Measurements from ENCODE around the gene EFTUD2.

Gene EFTUD2

DNA sequence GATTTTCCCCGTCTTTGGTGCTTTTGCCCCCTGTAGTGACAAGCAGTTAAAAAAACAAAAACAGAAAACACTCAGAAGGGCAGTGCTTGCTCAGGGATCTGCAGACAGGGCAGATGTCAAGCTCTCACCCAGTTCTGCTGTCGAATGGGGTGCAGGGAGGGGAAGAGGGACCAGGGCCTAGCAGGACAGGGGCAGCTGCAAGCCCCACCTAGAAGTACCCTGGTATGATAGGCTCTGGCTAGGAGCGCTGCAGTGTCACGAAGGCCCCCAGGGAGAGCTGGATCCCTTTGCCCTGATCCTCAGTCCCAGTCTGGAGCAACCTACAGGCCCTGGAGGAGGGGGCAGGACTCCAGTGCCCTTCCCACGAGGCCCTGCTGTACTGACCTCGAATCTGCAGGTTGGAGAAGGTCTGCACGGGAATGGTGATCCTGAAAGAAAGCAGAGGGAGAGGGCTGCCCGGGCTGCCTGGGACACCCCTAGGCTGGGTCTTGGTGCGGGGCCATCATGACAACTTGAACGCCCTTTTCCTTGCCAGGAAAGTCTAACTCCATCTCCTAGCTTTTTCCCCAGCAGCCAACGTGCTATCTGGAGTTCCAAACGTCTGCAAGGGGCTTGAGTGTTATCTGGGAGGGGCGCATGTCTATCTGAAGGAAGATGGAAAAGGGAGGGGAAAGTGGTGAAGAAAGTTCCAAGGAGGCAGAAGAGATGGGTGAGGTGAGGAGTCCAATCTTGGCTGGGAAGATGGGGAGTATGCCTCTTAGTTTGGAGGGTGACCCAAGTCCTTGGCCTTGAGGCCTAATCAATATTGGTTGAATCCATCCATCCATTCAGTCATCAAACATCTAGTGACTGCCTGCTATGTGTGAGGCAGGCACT, 11.2 kb upstream of the EFTUD2 start:
- no peak for DNase-seq

DNA sequence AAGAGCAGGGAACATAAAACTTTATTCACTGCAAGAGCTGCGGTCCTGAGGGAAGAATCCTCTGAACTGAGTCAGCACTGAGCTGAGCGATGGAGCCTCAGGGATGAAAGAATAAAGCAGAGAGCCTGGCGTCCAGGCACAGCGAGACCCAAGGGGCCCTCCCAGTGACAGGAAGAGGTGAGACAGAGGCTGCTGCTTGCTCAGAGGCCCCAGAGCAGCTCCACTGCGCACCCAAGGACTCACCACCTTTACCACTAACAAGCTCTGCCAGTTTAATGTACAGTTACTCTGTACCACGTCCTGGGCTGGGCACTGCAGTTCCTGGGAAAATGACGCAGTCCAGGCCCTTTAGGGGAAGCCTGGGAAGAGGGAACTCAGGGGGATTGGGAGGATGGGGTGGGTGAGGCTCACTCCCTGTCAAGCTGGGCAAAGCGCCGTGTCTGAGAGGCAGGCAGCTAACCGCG, 10.5 kb upstream of the EFTUD2 start:
- no peak for DNase-seq

DNA sequence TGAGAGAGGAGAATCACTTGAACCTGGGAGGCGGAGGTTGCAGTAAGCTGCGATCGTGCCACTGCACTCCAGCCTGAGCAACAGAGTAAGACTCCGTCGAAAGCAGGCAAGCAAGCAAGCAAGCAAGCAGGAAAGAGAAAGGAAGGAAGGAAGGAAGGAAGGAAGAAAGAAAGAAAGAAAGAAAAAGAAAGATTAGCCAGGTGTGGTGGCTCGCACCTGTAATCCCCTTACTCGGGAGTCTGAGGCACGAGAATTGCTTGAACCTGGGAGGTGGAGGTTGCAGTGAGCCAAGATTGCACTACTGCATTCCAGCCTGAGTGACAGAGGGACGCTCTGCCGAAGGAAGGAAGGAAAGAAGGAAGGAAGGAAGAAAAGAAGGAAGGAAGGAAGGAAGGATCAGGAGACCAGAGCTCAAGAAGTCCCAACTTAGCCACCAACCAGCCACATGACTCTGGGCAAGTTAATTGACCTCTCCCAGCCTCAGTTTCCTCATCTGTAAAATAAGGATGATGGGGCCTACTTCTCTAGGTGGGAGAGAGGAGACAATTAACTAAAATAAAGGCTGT, 9.6 kb upstream of the EFTUD2 start:
- DNase-seq: no peak

DNA sequence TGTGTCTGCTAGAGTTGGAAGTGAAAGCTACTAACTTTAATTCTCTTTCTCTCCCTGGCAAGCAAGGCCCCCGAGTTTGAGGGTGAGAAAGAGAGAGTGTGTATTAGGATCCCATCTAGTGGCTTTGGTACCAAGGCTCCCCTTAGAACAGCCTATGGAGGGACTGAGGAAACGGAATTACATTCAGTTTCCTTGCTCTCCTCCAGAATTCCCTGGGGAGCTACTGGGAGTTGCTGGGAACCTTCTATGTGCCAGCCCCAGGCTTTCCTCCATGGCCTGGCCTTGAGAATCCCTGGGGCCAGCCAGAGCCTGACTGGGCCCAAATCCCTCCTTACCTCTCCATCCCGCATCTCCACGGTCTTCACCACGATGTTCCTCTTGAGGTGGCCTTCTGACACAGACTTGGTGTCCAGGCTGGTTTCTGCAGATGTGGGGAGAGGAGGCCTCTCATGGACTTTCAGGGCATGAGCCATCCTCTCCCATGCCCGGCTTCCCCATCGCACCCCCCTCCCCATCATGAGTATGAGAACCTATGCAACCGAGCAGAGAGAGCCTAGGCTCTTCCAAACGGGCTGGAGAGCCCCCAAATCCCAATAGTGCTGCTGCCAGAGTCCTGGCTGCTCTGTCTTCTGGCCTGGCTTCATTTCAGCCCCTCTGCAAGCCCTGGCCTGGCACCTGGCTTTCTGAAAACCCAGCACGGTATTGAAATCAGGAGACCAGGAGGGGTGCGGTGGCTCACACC, 8.7 kb upstream of the EFTUD2 start:
- no peak for DNase-seq

DNA sequence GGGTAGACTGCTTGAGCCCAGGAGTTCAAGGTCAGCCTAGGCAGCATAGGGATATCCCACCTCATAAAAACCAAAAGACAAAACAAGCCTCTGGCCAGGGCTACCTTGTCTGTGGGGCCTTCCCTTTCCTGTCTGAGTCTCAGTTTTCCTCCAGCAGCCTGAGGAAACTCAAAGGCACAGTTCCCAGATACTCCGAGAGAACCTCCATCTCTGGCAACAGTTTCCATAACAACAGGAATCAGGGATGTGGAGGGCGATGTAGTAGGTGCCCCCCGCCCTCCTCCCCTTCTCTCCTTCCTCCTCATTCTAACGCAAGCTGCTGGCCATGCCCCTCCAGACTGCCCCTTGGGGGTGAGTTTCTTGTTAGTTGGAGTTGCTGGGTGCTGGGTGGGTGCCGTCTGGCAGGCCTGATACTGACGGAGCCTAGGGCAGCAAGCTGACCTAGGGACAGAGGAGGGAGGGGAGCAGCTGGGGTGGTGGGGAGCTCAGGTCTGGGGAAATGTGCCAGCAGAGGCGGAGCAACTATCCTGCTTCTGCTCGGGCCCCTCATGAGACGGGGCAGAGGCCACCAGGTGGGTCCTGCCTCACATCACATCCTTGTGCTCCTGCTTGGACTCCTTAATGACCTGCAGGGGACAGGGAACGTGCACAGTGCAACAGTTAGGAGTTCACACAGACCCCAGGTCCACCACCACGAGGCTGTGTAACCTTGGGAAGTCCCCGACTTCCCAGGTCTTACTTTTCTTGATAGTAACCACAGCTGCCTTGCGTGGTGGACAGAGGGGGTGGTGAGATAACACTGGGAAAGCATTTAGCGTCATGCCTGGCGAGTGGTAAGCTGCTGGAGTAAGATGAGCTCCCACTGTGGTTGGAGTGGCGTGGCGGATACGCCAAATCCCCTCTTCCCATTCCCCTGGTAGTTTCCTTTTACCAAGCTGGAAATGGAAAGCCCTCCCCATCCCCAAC, 7.8 kb upstream of the EFTUD2 start:
- no peak for DNase-seq

DNA sequence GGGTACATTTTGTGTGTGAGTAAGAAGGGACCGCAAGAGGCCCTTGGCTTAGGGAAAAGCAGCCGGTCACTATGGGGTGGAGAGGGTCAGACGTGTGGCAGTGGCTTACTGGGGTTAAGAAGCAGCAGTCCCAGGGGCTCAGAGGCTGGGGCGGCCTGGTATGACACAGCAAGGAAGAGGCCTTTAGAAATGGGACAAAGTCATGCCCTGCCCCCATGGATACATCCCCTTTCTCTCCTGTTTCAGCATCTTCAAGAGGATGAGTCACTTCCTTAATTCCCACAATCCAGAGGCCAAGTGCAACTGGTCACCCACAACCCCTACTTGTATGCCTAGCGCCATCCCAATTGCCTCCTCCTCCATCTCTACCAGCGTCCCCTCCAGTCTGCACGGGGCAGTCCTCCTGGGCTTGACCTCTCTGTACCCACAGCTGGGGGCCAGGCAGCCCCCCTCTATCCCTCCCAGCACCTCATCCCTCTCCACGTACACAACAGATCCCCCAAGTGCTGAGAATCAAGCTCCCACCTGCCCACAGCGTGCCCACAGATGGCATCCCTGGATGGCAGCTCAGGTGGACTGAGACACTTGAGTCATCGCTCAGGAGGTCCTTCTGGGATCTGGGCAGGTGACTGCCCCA, 6.9 kb upstream of the EFTUD2 start:
- no peak for DNase-seq

DNA sequence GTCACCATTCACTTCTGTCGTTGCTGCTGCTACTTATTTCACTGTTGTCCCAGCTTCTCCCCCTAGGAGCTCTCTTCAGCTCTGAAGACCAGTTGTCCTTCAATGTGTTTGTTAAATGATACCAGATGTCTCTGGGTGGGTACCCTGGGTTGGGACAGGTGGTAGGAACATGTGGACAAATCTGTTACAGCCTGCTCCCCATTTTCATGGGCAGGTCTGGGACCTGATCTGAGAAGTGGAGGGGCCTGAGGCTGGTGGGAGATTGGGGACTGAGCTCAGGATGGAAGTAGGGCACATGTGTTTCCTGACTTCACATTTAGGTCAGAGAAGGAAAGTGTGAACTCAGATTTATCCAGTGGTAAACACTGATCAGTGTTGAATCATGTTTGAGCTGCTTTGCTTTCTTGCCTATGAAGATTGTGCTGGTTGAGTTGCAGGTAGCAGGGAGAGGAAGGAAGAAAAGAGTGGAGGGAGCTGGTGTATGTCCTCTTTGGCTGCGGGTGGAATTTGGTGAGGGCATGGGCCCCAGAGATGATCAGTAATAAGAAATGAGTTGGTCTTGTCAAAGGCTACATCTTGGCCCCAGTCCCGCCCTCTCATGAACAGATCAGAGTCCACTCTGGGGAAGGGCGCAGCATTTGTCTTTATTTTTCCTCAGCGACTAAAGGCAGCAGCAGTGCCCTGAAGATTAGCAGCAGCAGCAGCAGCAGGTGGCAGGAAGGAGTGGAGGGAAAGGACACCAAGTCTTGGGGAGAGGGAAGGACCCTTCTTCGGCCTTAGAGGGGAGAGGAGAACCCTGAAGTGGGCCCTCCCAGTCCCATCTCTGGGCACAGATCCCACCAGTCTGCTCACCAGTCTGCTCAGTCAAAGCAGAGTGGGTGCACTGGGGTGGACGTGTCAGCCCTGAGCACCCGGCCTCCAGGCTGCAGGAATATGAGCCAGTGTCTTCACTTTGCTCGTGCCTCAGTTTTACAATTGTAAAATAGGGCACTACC, 6.1 kb upstream of the EFTUD2 start:
- DNase-seq: no peak

DNA sequence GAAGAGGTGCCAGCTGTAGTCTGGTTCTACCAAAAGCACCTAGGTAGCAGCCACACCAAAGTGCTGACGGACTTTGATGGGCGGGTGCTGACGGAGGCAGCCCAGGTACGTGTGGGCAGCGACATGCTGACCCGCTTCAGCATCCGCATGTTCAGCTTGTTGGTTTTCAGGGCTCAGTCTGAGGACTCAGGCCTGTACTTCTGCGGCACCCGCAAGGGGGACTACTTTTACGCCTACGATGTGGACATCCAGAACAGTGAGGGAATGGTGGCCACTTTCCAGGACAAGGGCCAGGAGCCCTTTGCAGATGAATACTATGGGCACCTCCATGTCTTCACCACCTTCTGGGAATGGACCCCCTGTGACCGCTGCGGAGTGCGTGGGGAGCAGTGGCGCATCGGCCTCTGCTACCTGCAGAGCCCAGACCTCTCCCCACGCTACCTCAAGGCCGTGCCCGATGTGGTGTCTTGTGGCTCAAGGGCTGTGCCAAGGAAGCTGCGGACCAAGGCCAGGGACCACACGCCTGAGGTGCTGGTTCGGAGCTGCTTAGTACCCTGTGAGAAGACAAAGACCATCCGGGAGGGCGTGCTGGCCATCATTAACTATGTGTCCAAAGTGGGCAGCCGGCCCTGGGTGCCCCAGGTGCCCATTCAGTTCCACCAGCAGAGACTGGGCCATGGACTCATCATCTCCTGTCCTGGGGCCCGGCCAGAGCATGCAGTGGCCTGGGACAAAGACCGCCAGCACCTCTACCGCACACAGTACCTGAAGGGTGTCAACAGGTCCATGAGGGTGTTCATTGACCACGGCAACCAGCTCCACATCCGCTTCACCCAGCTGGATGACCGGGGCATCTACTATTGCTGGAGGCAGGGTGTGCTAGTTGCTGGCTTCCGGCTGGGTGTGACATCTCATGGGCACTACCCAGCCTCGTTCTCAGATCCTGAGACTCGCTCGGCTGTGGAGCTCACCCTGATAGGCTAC, 5.0 kb upstream of the EFTUD2 start:
- DNase-seq: no peak

DNA sequence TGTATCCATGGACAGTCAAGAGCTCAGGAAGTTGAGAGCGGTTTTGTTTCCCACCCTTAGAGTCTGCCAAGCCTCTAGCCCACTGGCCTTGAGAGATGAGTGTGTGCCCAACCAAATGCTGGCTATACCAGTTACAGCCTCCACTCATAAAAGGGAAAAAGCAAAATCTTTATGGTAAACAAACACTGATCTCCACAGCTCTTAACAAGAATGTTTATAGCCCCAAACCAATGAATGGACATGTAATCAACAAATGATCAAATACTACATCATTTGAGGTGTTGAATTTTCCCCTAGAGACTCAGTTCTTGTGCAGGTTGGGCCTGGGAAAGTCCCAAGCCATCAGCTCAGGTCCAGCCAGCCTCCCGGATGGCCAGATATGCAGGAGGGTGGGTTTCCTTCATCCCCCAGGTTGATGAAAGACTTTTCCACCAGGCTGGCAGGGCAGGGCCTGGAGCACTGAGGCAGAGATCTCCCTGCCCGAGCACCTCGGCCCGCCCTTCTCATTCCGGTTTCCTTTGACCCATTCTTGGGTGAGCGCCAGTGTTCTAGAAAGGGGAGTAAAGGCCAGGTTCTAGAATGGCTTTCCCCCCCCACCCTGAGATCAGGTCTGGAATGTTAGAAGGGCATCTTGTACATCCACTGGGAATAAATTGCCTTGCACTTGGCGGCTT, 3.9 kb upstream of the EFTUD2 start:
- no peak for DNase-seq

DNA sequence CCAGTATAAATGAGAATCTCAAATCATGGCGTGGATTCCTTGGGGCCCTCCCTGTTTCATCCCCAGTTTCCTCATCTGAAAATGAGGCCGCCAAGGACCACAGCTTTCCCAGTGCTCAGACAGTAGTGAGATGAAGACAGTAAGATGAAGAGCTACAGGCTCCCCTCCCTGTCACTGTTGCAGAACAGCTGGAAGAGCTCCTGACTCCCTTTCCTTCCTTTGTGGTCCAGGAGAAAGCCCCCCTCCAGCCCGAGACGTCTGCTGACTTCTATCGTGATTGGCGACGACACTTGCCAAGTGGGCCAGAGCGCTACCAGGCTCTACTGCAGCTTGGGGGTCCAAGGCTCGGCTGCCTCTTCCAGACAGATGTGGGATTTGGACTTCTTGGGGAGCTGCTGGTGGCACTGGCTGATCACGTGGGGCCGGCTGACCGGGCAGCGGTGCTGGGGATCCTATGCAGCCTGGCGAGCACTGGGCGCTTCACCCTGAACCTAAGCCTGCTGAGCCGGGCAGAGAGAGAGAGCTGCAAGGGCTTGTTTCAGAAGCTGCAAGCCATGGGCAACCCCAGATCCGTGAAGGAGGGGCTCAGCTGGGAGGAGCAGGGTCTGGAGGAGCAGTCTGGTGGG, 3.0 kb upstream of the EFTUD2 start:
- no peak for DNase-seq

DNA sequence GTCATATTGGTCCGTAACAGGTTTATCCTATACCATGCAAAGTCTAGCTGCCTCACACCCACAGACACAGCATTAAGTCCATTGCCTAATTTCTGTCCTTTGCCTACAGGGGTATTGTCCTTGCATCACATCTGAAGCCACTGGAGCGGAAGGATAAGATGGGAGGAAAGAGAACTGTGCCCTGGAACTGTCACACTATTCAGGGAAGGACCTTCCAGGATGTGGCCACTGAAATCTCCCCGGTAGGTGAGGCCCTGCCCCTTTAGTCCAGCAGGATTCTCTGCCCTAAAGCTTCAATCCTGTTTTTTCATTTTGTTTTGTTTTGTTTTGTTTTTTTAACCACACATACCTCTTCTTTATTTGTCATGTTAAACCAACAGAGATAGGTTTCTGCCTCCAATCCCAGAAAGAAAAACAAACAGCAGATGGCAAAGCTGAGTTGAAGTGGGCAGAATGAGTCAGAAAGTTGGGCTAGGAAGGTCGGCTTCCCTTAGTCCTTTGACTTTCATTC, 2.2 kb upstream of the EFTUD2 start:
- no peak for DNase-seq

DNA sequence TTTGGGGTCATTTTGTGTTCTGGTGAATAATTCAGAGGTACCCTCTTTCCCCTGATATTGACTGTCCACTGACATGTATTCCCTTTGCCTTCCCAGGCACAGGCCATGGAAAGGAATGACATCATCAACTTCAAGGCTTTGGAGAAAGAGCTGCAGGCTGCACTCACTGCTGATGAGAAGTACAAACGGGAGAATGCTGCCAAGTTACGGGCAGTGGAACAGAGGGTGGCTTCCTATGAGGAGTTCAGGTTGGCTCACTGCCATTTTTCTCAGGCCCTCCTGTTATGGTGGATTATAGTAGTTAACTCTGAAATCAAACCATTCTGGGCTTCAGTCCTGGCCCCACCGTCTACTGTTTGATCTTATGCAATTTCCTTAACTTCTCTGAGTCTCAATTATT, 1.6 kb upstream of the EFTUD2 start:
- no peak for DNase-seq

DNA sequence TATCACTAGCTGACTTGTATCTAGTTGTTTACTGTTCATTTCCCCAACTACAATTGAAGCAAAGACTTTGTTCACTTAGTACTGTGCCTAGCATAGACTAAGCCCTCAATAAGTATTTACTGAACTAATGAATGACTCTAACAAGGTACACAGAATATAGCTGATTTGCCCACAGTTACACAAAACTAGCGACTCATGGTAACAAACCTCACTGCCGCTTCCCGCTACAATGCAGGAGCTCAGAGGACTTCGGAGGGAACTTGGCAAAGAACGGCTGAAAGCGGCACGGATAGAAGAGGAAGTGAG, 524 bp downstream of the EFTUD2 start:
- DNase-seq: no peak

DNA sequence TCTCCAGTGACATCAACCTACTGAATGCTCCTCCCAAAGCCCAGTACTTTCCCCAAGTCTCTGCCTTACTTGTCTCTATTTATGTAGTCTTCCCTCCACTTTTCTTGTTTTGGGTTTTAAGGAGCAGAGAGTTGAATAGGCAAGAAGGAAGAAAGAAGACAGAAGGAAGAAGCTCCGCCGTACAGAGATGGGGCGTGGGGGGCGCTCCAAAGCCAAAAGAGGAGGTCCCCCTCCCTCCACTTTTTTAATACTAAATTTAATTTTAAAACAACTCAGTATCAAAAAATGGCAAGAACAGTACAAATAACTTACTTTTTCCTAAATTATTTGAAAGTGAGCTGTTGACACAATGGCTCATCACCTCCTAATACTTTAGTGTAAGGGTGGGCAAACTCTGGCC, 4.6 kb downstream of the EFTUD2 start:
- DNase-seq: no peak

DNA sequence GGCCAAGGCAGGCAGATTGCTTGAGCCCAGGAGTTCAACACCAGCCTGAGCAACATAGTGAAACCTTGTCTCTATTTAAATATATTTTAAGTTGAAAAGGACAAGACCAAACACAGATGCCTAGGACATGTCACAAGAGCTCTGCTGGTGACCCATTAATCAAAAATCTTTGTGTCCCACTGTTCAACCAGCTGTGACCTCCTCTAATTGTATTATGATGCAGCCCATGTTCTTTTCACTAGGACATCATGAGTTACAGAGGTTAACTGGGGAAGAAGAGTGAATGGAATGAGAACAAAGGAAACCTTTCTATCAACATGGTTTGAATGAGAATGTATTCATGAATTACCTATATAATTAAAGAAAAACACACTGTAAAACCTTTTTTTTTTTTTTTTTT, 7.0 kb downstream of the EFTUD2 start:
- no peak for DNase-seq

DNA sequence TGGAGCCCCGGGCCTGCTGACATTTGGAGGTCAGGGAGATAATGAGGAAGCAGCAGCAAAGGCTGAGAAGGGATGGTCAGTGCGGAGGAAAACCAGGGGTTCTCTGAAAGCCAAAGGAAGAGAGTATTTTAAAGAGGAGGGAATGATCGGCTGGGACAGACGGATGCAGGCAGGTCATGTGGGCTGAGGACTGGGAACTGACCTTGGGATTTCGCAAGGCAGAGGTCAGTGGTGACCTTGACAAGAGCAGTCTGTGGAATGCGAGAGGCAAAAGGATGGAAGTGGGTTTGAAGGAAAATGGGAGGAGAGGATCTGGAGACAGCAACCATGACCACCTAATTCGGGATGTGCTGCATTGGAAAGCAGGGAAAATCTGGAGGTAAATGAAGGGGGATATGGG, 10.2 kb downstream of the EFTUD2 start:
- DNase-seq: no peak

DNA sequence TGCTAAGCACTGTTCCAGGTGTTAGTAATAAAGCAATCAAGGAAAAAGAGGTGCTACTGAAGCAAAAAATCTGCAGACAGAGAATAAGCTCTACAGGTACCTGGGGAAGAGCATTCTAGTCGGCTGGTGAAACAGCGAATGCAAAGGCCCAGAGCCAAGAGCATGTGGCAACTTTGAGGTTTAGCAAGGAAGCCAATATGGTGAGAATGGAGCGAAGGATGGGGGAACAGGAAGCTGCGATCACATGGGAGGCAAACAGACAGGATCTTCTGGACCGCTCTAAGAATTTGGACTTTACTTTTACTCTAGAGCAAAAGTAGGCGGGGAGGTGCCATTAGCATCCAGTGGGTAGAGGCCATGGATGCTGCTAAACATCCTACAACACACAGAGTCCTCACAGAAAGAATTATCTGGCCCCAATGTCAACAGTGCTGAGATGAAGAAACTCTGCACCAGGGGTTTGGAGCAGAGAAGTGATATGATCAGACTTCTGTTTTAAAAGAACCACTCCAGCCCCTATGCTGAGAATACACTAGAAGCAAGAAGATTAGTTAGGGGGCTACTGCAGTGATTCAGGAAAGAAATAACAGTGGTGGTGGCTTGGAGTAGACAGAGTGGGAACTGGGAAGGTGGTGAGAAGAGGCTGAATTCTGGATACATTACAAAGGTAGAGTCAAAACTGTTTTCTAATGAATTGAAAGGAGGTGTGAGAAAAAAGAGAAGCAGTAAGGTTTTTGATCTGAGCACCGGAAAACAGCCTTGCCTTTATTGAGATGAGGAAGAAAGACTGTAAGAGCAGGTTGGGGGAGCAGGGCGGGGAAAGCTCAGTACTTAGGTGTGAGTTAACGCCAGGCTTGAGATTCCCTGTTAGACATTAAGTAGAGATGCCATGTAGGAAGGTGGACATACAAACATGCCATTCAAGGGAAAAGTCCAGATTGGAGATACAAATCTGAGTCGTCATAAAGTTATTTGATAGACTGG, 11.0 kb downstream of the EFTUD2 start:
- DNase-seq: no peak

Data from central memory CD4-positive, alpha-beta T cell (primary cell).